Measurements from ENCODE around the gene ZNF672. TPM values are rescaled to one million over a fixed set of nuclear protein-coding genes. Genes with fewer than 3 reads are reported as not detected.
A peak's percentile ranks its signal among the peaks of the same experiment; 100 is the strongest.
"Not testable (repeated sequence)": the region's sequence is repeated elsewhere in the genome, so short reads cannot be mapped to it uniquely, and the experiment has no call there.

ZNF672 gene
- total and polyA plus RNA-seq, 3 donors from 2014 or later: 28.4 to 65.0 (median 57.3) TPM

DNA sequence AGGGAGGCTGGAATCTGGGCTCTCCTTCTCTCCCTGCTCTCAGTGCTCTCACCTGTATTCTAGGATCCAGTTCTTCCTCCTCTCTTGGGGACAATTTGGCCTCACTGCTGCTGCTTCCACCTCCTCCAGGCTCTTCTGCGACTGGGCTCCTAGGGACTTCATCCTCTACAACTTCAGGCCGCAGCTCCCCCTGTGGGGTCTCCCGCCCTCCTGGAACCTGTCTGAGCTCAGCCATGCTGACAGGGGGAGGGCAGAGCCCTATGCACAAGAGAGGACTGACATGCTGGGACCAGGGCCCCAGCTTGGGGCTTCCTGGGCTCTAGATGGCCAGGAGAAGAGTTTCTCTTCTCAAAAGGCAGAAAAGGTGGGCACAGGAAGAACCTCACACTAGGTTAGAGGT is 13.3 kb upstream of the ZNF672 start:
- Histone ChIP-seq H3K4me3 (no peak overlapping the region), H3K27ac (peak overlapping the region in 1 of 2 donors; percentile 89), H3K27me3 (no peaks in the 10 kb centered on the region), H3K9me3 (no peaks in the 10 kb centered on the region), H3K36me3 (ENCODE audit: low read depth, missing control alignments) (no peaks in the 10 kb centered on the region), H3K4me1 (peaks cover 23% of the 10 kb centered on the region)
- 59 to 87% methylated on average over 3 of the region's 3 CpGs for WGBS, 2 donors
- no peak for TF ChIP-seq POLR2A (IDR thresholded peaks at IDR 0.05)
- TF ChIP-seq, protein P1, sequence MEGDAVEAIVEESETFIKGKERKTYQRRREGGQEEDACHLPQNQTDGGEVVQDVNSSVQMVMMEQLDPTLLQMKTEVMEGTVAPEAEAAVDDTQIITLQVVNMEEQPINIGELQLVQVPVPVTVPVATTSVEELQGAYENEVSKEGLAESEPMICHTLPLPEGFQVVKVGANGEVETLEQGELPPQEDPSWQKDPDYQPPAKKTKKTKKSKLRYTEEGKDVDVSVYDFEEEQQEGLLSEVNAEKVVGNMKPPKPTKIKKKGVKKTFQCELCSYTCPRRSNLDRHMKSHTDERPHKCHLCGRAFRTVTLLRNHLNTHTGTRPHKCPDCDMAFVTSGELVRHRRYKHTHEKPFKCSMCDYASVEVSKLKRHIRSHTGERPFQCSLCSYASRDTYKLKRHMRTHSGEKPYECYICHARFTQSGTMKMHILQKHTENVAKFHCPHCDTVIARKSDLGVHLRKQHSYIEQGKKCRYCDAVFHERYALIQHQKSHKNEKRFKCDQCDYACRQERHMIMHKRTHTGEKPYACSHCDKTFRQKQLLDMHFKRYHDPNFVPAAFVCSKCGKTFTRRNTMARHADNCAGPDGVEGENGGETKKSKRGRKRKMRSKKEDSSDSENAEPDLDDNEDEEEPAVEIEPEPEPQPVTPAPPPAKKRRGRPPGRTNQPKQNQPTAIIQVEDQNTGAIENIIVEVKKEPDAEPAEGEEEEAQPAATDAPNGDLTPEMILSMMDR (IDR thresholded peaks at IDR 0.05): no peak
- DNase-seq: no peak
- intact Hi-C loops (cut with DNase I; ENCODE audit: low total_unique reads): no loop called here

DNA sequence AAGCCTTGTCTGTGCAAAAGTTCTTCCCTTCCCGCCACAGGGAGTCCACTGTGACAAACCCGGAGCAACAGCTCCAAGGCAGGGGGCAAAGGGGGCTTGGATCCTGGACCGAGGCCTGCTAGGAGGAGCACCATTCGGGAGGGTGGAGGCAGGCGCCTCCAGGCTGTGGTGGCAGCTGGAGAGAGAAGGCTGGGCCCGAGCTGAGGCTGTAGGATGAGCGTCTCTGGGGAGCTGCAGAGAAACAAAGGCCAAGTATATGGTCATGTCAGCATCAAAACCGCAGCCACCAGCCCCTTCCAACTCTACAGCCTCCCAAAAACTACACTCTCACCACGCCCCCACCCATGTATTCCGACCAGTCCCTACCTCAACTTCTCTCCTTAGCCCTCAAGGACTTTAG is 12.9 kb upstream of the ZNF672 start:
- Histone ChIP-seq H3K36me3 (ENCODE audit: low read depth, missing control alignments) (no peaks in the 10 kb centered on the region), H3K4me1 (peaks cover 23% of the 10 kb centered on the region), H3K9me3 (no peaks in the 10 kb centered on the region), H3K27ac (peak overlapping the region; percentile 87 to 89), H3K4me3 (peak overlapping the region; percentile 69 to 71), H3K27me3 (no peaks in the 10 kb centered on the region)
- DNase-seq: no peak
- TF ChIP-seq, protein P1 (IDR thresholded peaks at IDR 0.05): no peak
- no peak for TF ChIP-seq POLR2A (IDR thresholded peaks at IDR 0.05)
- 11 to 21% methylated on average over 10 of the region's 10 CpGs for WGBS, 2 donors
- intact Hi-C loops (cut with DNase I; ENCODE audit: low total_unique reads): no loop called here

DNA sequence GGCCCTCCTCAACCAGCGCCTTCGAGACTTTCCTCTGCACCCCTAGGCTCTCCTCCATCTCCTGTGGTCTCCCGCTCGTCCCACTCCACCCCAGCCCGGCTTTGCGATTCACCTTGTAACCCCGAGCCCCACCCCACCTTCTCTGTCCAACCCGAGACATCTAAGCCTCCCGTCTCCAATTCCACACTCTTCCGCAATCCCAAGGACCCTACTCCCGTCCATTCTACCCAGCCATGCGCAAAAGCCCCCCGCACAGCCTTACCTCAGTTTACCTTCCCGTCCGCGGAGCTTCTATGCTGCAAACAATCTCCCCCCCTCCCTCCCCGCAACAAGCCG is 12.5 kb upstream of the ZNF672 start:
- Histone ChIP-seq H3K27ac (peak overlapping the region; percentile 87 to 89), H3K4me3 (peak overlapping the region; percentile 69 to 71), H3K9me3 (no peaks in the 10 kb centered on the region), H3K4me1 (peaks cover 23% of the 10 kb centered on the region), H3K36me3 (ENCODE audit: low read depth, missing control alignments) (no peaks in the 10 kb centered on the region), H3K27me3 (no peaks in the 10 kb centered on the region)
- TF ChIP-seq POLR2A (IDR thresholded peaks at IDR 0.05): no peak
- WGBS, 2 donors: 1% methylated on average over 18 of the region's 18 CpGs
- no peak for DNase-seq
- intact Hi-C loops (cut with DNase I; ENCODE audit: low total_unique reads): no loop called here

DNA sequence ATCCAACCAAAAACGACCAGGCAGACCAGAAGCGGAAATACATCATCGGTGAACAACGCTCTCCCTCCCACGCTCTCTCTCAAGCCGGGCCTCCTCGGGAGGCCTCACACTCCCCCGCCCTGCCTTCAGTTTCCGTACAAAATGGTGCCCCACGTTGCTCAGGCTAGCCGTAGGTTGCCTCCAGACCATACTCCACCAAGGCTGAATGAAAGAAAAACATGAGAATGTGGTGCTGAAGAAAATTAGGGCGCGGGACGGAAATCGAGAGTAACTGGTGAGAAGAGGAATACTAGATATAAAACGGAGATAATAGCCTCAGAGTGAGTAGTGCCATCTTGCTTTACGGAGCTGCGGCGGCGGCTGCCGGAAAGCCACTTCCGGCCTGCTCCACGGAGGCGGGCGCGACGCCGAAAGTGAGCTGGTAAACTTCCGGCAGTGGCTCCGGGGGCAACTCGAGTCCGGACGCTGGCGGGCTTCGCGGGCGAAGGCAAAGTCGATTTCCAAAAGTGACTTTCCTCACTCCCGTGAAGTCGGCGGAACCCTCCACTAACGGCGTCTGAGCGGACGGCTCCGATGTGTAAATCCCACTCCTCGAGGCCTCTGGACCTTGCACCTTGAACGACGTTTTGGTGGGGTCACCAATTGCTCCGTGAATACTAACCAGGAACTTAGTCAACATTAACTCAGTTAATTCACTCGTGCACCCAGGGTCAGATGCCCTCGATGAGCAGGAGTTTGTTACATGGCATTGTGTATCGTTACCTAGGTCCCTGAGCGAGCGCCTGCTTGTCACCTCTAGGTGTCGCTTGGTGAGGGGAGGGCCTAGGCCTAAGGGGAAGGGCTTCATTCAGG is 11.9 kb upstream of the ZNF672 start, which contains the start of gene SH3BP5L:
Gene SH3BP5L, minus strand, starts transcription at position 7 of the 852 bp plus-strand sequence. CDS start 980 bp downstream, outside the sequence.
- Histone ChIP-seq H3K4me3 (peak within 1 kb of the TSS; percentile 69 to 71), H3K27me3 (no peaks in the 10 kb centered on the region), H3K36me3 (ENCODE audit: low read depth, missing control alignments) (no peaks in the 10 kb centered on the region), H3K4me1 (peaks cover 23% of the 10 kb centered on the region), H3K9me3 (no peaks in the 10 kb centered on the region), H3K27ac (peak within 1 kb of the TSS; percentile 87 to 89)
- 1% methylated on average over 53 to 56 of the region's 56 CpGs for whole genome bisulfite sequencing, 2 donors
- TF ChIP-seq, protein P1 (IDR thresholded peaks at IDR 0.05): peak; percentile 34 to 62 (median 51)
- no peak for TF ChIP-seq POLR2A (IDR thresholded peaks at IDR 0.05)
- DNase-seq: peak; percentile 96
- intact Hi-C loops (cut with DNase I; ENCODE audit: low total_unique reads): no loop called here

DNA sequence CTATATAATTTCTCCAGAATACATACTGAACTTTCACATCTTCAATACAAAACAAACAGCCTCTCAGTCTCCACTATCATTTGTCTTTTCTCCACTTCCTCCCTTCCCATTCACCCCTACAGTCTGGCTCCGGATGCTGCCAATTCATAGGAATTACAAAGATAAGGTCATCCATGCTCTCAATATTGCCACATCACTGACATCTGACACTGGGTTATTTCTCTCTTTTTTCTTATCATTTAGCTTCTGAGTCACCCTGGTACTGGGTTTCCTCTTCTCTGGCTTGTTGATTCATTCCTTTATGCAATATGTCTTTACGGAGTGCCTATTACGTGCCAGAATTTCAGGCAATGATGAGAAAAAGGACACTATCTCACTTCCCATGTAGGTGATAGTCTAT is 9.2 kb upstream of the ZNF672 start:
- Histone ChIP-seq H3K4me1 (peaks cover 13% of the 10 kb centered on the region), H3K4me3 (no peak overlapping the region), H3K9me3 (no peaks in the 10 kb centered on the region), H3K36me3 (ENCODE audit: low read depth, missing control alignments) (no peaks in the 10 kb centered on the region), H3K27ac (no peak overlapping the region), H3K27me3 (no peaks in the 10 kb centered on the region)
- intact Hi-C loops (cut with DNase I; ENCODE audit: low total_unique reads): no loop called here
- 66 to 74% methylated on average over 3 of the region's 3 CpGs for WGBS, 2 donors
- TF ChIP-seq POLR2A (IDR thresholded peaks at IDR 0.05): no peak
- TF ChIP-seq, protein P1 (IDR thresholded peaks at IDR 0.05): no peak
- no peak for DNase-seq

DNA sequence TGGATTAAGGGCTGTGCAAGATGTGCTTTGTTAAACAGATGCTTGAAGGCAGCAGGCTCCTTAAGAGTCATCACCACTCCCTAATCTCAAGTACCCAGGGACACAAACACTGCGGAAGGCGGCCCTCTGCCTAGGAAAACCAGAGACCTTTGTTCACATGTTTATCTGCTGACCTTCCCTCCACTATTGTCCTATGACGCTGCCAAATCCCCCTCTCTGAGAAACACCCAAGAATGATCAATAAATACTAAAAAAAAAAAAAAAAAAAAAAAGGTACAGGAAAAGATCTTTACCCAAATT is 7.4 kb upstream of the ZNF672 start:
- intact Hi-C loops (cut with DNase I; ENCODE audit: low total_unique reads); H3K9me3 ChIP-seq: not testable (repeated sequence)
- 60 to 64% methylated on average over 3 of the region's 3 CpGs for WGBS, 2 donors

More for the DNA sequence above, 7.4 kb upstream of the ZNF672 start:
- not testable (repeated sequence) for H3K4me1 ChIP-seq; H3K27ac ChIP-seq; H3K36me3 ChIP-seq (ENCODE audit: low read depth, missing control alignments); H3K4me3 ChIP-seq; H3K27me3 ChIP-seq; DNase-seq

Measured in testis (tissue), 3 donors.